ENCODE data around the gene CST3.
"Not testable (repeated sequence)": the region's sequence is repeated elsewhere in the genome, so short reads cannot be mapped to it uniquely, and the experiment has no call there.

Gene CST3

DNA sequence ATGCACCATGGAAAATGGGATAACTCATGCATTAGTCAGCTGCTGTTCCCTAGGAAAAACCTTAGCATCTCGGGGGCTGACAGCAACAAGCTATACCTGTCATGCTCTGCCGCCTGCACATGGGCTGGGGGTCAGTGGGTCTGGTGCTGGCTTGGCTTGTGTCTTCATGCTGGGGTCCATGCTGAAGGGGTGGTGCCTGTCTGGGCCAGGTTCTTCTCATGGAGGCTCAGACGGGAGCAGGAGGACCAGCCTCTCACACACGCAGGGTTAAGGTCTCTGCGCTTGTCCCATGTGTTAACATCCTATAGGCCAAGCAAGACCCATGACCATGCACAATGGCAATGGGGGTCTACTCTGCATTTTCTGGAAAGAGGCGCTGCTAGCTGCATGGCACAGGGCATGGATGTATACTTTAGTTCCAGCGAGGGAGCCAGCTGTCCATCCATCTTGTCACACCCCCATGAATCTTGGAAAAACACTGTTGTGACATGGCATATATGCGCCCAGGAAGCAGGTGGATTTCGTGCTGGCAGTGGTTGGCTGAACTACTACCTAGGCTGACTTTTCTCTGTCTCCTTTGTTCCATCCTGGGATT lies 24.6 kb upstream of the CST3 start:
- no peak for DNase-seq (ENCODE audit: low read depth in 2 of 2)

DNA sequence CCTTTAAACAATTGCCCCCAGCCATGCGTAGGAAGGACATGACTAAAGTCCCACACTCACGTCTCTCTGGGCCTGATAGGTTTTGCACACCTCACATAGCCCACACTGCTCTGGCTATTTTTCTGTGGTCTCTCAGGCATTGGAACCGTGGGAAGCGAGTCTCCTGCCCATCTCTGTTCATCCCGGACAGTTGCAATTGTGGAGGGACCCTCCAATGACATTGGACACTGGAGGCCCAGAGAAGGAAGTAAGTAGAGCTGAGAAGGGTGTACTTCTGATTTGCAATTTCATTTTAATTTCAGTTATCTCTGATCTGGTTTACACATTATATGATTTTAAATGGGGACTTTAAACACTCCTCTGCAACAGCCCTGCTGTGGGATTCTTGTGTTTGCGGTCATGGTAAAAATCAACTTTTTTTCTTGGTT lies 23.3 kb upstream of the CST3 start:
- no peak for DNase-seq (ENCODE audit: low read depth in 2 of 2)

DNA sequence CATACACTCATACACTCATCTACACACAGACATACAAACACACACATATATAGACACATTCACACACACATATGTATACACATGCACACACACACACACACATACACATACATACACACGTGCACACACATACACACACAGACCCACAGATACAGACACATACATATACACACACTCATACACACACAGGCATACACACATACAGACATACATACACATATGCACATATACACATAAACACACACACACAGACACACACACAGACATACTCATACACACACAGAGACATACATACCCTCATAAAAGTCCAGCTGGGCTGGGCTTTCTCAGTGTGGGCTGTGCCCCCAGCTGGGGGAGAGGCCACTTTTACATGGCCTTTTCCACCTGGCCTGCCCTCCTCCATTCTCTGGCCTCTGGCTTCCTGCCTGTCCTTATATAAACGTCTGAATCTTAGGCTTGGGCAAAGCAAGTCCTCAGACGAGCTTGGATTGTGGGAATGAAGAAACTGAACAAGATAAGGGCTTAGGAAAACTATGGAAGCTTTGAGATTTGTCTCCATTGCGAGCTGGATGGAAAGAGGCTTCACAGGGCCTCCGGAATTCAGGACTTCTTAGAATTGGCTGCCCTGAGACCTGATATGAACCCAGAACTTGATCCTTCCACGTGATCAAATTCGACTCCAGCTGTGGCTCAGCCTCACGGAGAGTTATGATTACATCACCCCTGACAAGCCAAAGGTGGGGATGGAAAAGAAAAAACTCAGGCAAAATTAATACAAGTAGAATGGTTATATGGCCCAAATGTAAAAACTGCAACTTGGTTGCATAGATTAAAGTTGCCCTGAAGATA lies 22.5 kb upstream of the CST3 start:
- DNase-seq (ENCODE audit: low read depth in 2 of 2) = no peak

- DNase-seq (ENCODE audit: low read depth in 2 of 2) = not testable (repeated sequence)
Observed at GRCh38 chr20:23659610-23659988, 21.8 kb upstream of the CST3 start.

DNA sequence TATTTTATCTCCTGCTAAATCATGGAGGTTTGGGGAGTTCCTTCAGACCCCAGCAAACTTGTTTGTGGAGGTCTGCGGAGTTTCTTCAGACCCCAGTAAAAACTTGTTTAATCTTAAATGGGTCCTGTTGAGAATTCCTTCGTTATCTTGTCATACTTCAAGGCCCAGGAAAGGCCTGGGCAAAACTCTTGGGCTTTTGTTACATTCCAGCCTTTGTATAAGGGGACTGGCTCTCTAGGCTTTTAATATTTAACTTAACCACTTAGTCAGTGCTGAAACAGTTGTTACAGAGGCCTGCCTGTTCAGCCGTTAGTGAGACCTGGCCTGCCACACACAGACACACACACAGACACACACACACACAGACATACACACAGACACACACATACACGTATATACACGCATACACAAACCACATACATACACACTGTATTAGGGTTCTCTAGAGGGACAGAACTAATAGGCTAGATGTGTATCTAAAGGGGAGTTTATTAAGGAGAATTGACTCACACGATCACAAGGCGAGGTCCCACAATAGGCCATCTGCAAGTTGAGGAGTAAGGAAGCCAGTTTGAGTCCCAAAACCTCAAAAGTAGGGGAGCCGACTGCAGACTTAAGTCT lies 21.3 kb upstream of the CST3 start:
- DNase-seq (ENCODE audit: low read depth in 2 of 2) = no peak

DNA sequence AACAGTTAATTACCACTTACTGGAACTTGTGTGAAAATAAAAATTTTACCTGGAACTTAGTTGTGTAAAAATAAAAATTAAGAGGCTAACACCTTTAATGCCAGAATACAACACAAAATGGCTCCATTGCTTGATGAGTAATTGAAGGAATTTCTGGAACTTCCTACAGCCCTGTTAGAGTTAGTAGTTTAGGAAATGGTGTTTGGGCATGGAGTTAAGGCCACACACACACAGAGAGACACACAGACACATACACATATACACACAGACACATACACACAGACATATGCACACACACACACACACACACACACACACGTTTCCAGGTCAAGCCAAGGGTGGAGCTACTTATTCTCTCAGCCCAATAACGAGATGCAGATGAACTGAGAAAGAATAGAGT lies 20.6 kb upstream of the CST3 start:
- DNase-seq (ENCODE audit: low read depth in 2 of 2) = no peak

DNA sequence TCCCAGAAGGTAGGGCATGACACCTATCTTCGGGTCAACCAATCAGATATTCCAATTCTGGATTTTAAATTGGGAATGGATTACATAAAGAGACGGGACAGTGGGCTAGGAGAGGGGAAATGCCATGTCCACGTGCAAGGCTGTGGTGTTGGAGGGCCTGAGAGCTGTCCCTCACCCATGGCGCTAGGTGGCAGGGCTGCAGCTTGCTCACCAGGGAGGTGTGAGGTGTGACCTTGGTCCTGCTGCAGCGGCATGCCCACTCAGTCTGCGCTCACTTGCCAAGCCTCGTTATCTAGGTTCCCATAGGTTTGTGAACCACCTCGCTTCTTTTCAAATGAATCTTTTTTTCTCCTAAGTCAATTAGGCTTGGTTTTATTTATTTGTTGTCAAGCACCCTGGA lies 19.4 kb upstream of the CST3 start:
- DNase-seq (ENCODE audit: low read depth in 2 of 2) = no peak

GRCh38 chr20:23656372-23656771 lies 18.6 kb upstream of the CST3 start:
- no peak for DNase-seq (ENCODE audit: low read depth in 2 of 2)

DNA sequence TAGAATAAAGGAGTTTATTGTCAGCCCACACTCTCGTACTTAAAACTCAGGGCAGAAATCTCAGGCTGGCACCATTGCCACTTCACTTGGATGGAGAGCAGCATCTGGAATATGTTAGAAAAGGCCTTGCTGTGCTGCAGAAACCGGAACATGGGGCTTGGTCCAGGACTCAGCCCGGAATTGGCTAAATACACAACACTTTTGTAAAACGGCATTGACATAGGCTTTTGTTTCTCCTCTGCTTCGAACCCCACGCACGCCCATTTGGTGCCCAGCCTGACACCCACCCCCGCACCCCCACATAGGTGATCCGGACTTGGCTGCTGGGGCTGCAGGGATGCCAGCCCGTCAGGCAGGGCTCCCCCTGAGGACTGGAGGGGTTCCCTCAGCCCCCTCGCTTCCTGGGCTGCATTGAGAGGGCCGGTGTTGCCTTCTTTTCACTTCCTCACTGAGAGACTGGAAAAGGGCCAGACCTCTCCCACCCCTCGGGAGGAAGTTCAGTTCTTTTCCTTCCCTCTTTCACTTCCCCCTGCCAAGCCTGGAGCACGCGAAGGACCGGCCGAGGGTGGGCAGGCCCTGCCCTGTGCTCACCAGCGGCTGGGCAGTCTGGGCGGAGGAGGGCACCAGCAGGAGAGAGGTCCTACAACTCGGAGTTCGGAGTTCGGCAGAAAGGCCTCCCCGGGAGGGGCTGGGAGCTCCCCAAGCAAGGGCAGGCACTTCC lies 17.9 kb upstream of the CST3 start:
- DNase-seq (ENCODE audit: low read depth in 2 of 2) = no peak

GRCh38 chr20:23654717-23655116 lies 17.0 kb upstream of the CST3 start:
- no peak for DNase-seq (ENCODE audit: low read depth in 2 of 2)

DNA sequence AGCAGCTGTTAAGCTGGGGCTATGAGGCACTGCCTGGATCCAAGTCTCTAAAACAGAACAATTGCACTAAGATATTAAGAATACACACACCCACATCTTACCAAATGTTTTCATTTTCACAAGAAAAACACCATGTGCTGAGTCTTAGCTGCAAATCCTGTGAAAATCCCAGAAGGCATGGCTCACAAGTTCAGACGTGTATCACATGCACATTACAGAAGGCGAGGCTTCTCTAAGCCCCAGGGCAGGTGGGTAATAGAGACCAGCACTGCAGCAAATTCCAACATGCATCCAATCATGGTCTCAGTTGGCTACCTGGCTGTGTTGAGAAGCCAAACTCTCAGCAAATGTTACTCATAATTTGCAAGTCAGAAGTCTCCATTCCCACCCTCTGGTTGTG lies 16.2 kb upstream of the CST3 start:
- DNase-seq (ENCODE audit: low read depth in 2 of 2) = no peak

GRCh38 chr20:23653400-23653938 lies 15.7 kb upstream of the CST3 start:
- DNase-seq (ENCODE audit: low read depth in 2 of 2) = no peak

- no peak for DNase-seq (ENCODE audit: low read depth in 2 of 2)
Observed at GRCh38 chr20:23652926-23653325, 15.2 kb upstream of the CST3 start.

GRCh38 chr20:23652371-23652770 lies 14.6 kb upstream of the CST3 start:
- DNase-seq (ENCODE audit: low read depth in 2 of 2) = no peak

DNA sequence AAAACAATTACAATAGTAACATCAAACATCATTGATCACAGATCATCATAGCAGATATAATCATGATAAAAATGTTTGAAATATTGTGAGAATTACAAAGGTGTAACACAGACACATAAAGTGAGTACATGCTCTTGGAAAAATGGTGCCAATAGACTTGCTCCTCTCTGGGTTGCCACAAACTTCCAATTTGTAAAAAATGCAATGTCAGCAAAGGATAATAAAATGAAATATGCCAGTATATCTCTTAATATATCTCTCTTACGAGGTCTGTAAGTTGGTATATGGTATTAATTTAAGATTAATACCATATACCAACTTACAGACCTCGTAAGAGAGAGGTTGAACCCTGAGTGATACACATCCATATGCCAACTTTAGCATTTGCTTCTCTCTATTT lies 13.4 kb upstream of the CST3 start:
- DNase-seq (ENCODE audit: low read depth in 2 of 2) = no peak

GRCh38 chr20:23649830-23650417 lies 12.2 kb upstream of the CST3 start:
- no peak for DNase-seq (ENCODE audit: low read depth in 2 of 2)

DNA sequence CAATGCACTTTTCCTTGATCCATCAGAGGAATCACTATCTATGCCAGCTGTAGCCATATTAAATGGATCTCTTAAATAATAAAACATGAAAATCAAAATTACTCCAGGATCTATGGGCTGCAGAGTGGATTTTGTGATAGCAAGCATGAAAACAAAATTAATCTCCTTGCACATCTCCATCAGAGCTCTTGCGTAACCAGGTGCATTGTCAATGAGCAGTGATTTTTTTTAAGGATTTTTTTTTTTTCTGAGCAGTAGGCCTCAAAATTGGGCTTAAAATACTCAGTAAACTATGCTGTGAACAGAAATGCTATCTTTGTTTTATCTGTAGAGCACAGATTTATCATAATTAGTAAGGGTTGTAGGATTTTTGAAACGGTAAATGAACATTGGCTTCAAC lies 11.5 kb upstream of the CST3 start:
- DNase-seq (ENCODE audit: low read depth in 2 of 2) = no peak

DNA sequence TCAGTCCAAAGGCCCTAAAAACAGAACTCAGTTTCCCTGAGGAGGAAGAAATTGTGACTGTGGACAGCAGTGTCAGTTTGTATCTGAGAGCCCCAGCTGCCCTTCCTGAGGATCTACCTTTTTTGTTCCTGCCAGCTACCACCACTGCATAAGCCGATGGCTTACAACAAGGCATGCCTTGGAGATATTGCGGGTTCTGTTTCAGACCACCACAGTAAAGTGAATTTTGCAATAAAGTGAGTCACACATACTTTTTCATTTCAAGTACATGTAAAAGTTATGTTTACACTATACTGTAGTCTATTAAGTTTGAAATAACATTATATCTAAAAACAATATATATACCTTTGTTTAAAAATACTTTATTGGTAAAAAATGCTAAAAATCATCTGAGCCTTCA lies 9.6 kb upstream of the CST3 start:
- no peak for DNase-seq (ENCODE audit: low read depth in 2 of 2)

DNA sequence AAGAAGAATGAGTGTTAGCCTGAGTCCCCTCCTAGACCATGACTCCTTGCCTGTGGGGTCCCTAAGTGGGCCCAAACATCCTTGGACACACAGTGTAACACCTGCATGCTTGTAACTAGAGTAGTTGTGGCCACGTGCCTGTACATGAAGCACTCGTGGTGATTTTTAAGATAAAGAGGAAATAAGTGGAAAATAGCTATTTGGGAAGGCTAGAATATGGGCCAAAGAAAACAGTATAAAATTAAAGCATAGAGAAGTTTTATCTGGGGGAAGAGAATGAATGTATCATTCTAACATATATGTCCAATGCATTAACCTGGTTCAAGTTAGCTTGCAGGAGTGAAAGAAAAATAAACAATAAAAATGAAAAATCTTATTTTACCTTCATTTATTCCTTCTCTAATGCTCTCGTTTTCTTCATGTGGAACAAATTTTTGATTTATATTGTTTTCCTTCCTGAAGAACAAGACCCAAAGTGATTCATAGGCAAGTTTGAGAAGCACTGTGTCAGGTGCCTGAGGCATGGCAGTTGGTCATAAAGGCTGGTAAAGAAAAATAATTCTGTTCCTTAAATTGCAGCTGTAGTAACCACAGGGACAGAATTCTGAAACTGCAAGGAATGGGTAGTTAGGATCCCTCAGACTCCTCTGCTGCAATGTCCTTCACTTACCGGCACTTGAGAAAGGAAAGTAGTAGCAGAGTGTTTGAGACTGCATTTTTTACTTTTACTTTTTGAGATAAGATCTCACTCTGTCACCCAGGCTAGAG lies 8.5 kb upstream of the CST3 start:
- DNase-seq (ENCODE audit: low read depth in 2 of 2) = no peak

GRCh38 chr20:23645575-23645974 lies 7.8 kb upstream of the CST3 start:
- DNase-seq (ENCODE audit: low read depth in 2 of 2) = no peak

DNA sequence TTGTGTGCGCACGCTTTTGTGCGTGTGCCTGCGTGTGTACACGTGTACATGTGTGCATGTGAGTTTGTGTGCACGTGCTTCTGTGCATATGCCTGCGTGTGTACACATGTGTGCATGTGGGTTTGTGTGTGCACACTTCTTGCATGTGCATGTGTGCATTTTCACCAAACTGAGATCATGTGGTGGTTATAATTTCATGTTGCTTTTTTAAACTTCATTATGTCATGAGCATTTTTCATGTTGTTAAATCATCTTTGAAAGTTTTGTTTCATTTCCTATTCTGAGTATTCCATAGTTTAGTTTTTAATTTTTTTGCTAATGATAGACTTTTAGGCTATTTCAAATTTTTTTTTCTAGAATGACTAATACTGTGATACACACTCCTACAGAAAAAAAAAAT lies 6.4 kb upstream of the CST3 start:
- no peak for DNase-seq (ENCODE audit: low read depth in 2 of 2)

Data from stimulated activated CD8-positive, alpha-beta memory T cell treated with anti-CD3 and anti-CD28 coated beads, Interleukin-15, amount 100 ng/mL, for 48 hours (primary cell).